ENCODE measurements around the gene TMEFF2.

GRCh38 chr2:192068966-192069365, 125.8 kb downstream of the TMEFF2 start:
- TF ChIP-seq CTCF (IDR thresholded peaks at IDR 0.05) (no peak), EZH2 (IDR thresholded peaks at IDR 0.05; ENCODE audit: borderline replicate concordance, insufficient read depth, low read depth, low read length, poor library complexity, severe bottlenecking) (no peak)

All from B cell (primary cell).